ENCODE data around the gene STING1. TPM values are rescaled to one million over a fixed set of nuclear protein-coding genes. Genes with fewer than 3 reads are reported as not detected.

Gene STING1
- total RNA-seq, 1 experiment from 2014 or later: 0.48 TPM

DNA sequence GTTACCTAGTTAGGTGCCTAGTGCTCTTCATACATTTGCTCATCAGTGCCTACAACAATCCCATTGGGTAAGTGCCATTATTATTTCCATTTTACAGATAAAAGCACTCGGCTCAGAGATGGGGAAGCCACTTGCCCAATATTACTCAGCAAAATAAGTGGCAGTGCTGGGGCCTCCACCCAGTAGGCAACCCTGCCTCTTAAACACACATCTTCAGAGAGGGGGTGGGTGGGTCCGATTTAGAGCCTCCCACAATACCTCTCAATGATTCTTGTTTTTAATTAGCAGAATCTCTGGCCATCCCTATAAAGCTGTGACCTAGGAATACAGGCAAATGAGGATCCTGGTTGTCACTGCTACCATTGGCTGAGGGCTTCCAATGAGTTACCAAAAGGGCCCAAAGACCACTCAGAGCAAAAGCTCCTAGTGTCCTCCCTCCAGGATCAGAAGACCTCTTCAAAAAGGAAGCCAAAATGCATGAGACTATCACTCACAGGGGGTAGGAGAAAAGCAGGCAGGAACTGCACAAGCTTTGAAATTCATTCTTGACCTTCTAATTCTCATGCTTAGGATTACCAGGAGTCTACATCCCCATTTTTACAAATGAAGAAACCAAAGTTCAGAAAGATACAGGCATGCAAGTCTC, 42.5 kb upstream of the STING1 start:
- Histone ChIP-seq H3K27me3 (ENCODE audit: insufficient read depth, low read length) (no peaks in the 10 kb centered on the region), H4K8ac (replicated peaks; ENCODE audit: insufficient read length, low read depth, low read length) (no peak overlapping the region), H3K79me2 (ENCODE audit: insufficient read depth, low read length) (no peaks in the 10 kb centered on the region), H2AK5ac (ENCODE audit: insufficient read length, low read length) (no peak overlapping the region), H4K20me1 (ENCODE audit: control insufficient read depth, insufficient read depth, insufficient read length) (no peaks in the 10 kb centered on the region), H3K23ac (ENCODE audit: insufficient read length, low read depth, low read length) (no peak overlapping the region), H2BK20ac (ENCODE audit: low read depth, low read length, poor library complexity, severe bottlenecking) (no peak overlapping the region), H3K4me1 (ENCODE audit: insufficient read depth, low read length) (peaks cover 17% of the 10 kb centered on the region; the same call in 1 of the 2 replicates), H3T11ph (ENCODE audit: low read length) (no peak overlapping the region), H3K27ac (ENCODE audit: insufficient read length, low read depth, low read length) (no peak overlapping the region), H3K79me1 (ENCODE audit: insufficient read depth, low read depth, low read length, poor library complexity, severe bottlenecking) (no peaks in the 10 kb centered on the region), H2BK12ac (ENCODE audit: insufficient read length, low read depth, low read length) (no peak overlapping the region), H3K23me2 (ENCODE audit: insufficient read length, low read depth, low read length, poor library complexity, severe bottlenecking) (no peaks in the 10 kb centered on the region), H2BK5ac (ENCODE audit: insufficient read length, low read length) (no peak overlapping the region), H2BK120ac (ENCODE audit: low read depth, low read length, poor library complexity, severe bottlenecking) (no peak overlapping the region), H3K9ac (ENCODE audit: extremely low read depth, insufficient read length, low read length) (no peak overlapping the region), H2AFZ (ENCODE audit: low read length) (no peak overlapping the region), H3K9me3 (ENCODE audit: control insufficient read depth, low read depth, low read length) (no peaks in the 10 kb centered on the region), H3K14ac (ENCODE audit: insufficient read depth, low read length) (no peak overlapping the region), H3K4me2 (ENCODE audit: insufficient read depth, insufficient read length, low read length) (no peak overlapping the region), H4K91ac (ENCODE audit: insufficient read length, low read depth, low read length) (no peak overlapping the region), H3K4ac (ENCODE audit: low read depth, low read length) (no peak overlapping the region), H2BK15ac (ENCODE audit: low read depth, low read length) (no peak overlapping the region), H4K5ac (ENCODE audit: insufficient read length, low read depth, low read length) (no peak overlapping the region), H3K56ac (ENCODE audit: insufficient read length, low read depth, low read length) (no peak overlapping the region), H3K18ac (ENCODE audit: insufficient read length, low read depth, low read length) (no peak overlapping the region)
- H3K4me3 Mint-ChIP-seq: peak overlapping the region in 1 of 2 experiments; percentile 48; a peak in 2 of 5 replicates
- no peaks in the 10 kb centered on the region; a peak in 1 of 5 replicates for H3K9me3 Mint-ChIP-seq
- peaks cover 17% of the 10 kb centered on the region for H3K27me3 Mint-ChIP-seq (ENCODE audit: low read depth)
- H3K4me1 Mint-ChIP-seq: peaks cover 64 to 67% of the 10 kb centered on the region in 2 experiments
- no peaks in the 10 kb centered on the region; a peak in 3 of 7 replicates for H3K36me3 Mint-ChIP-seq (ENCODE audit: insufficient read depth in 1 of 3, low read depth in 3 of 3)
- no CpG with 5 or more reads among the region's 2 CpGs for WGBS (ENCODE audit: extremely low coverage, insufficient read length, low lambda C conversion rate)
- no peak for DNase-seq
- peak overlapping the region in 2 of 3 experiments; percentile 35 to 89; a peak in 2 of 7 replicates for H3K27ac Mint-ChIP-seq
- TF ChIP-seq CTCF (conservative IDR thresholded peaks at IDR 0.05): no peak

All from H9 (cell line).